HepG2 (cell line): ENCODE measurements around the gene AHRR. TPM values are rescaled to one million over a fixed set of nuclear protein-coding genes. Genes with fewer than 3 reads are reported as not detected.

Source experiments
- AHR ChIP-seq: IDR thresholded peaks from 2 replicates; pipeline ENCODE4 v1.6.1; 2018; ENCODE audit warnings: missing genetic modification reagents, missing compliant biosample characterization
- BHLHE40 ChIP-seq: IDR thresholded peaks from 2 replicates; pipeline ENCODE4 v1.6.1; 2011; ENCODE audit warnings: low read length, improper control_type of control experiment
- GATAD2A ChIP-seq: IDR thresholded peaks from 2 replicates; pipeline ENCODE4 v1.6.1; 2016
- HIVEP1 ChIP-seq: sonication (generic); formaldehyde crosslinking; IDR thresholded peaks from 2 replicates; pipeline ENCODE4 v1.4.0; 2020; ENCODE audit warnings: mild to moderate bottlenecking, missing genetic modification reagents
- MXI1 ChIP-seq: IDR thresholded peaks from 3 replicates; pipeline ENCODE4 v1.6.1; 2012; ENCODE audit warnings: low read depth, low read length, inconsistent platforms, borderline replicate concordance
- NFRKB ChIP-seq: fragments of 450-650 bp; IDR thresholded peaks from 2 replicates; pipeline ENCODE4 v1.6.1; 2017
- RBAK ChIP-seq: sonication (generic); formaldehyde crosslinking; IDR thresholded peaks from 2 replicates; pipeline ENCODE4 v1.5.1; 2020; ENCODE audit warnings: mild to moderate bottlenecking, missing genetic modification reagents
- RNF2 ChIP-seq: fragments of 450-650 bp; conservative IDR thresholded peaks from 2 replicates; pipeline ENCODE4 v1.6.1; 2016; ENCODE audit warnings: low read depth
- SALL1 ChIP-seq: sonication (generic); formaldehyde crosslinking; IDR thresholded peaks from 2 replicates; pipeline ENCODE4 v1.8.0; 2022; ENCODE audit warnings: mild to moderate bottlenecking, missing genetic modification reagents
- SKI ChIP-seq: fragments of 450-650 bp; IDR thresholded peaks from one replicate; pipeline ENCODE4 v1.6.1; 2018; ENCODE audit warnings: mild to moderate bottlenecking; ENCODE audit not compliant: partially characterized antibody
- SP140L ChIP-seq: sonication (generic); formaldehyde crosslinking; IDR thresholded peaks from 2 replicates; pipeline ENCODE4 v1.4.0; 2020; ENCODE audit warnings: missing genetic modification reagents, borderline replicate concordance
- TCF7 ChIP-seq: sonication (generic); IDR thresholded peaks from 2 replicates; pipeline ENCODE4 v1.6.1; 2016; ENCODE audit warnings: antibody characterized with exemption, low read depth
- ZNF121 ChIP-seq: sonication (generic); formaldehyde crosslinking; IDR thresholded peaks from 2 replicates; pipeline ENCODE4 v1.5.0; 2020; ENCODE audit warnings: mild to moderate bottlenecking, missing genetic modification reagents
- ZNF292 ChIP-seq: sonication (generic); formaldehyde crosslinking; IDR thresholded peaks from 2 replicates; pipeline ENCODE4 v1.8.1; 2022; ENCODE audit warnings: mild to moderate bottlenecking, low read depth, missing genetic modification reagents, borderline replicate concordance
- ZNF768 ChIP-seq: sonication (generic); formaldehyde crosslinking; IDR thresholded peaks from 2 replicates; pipeline ENCODE4 v1.4.0; 2020; ENCODE audit warnings: missing genetic modification reagents
- polyA plus RNA-seq, 8 experiments: library from polyadenylated mRNA; depleted of rRNA in 3 of 8; stranded (reverse) in 7 of 8; unstranded in 1 of 8; fragments of >200 nt; fragmentation: Illumina TruSeq in 4 of 8; extraction: Trizol in 4 of 8; gene quantifications; 2 replicates each; pipeline versions ENCODE4 v1.2.1 to v1.2.3, GENCODE V29; 2011 to 2016; ENCODE audit warnings: low read depth in 4 of 8, missing spikeins in 1 of 8, mixed read lengths in 1 of 8; ENCODE audit not compliant: insufficient read depth in 1 of 8
- total RNA-seq, 5 experiments: library from RNA; depleted of rRNA; stranded (reverse); fragments of >200 nt; fragmentation: Illumina TruSeq; extraction: Trizol; gene quantifications; 2 replicates each; pipeline ENCODE4 v1.2.3, GENCODE V29; 2016; ENCODE audit warnings: low read depth in 1 of 5
- TF ChIP-seq, protein P1 (sequence below): sonication (generic); formaldehyde crosslinking; IDR thresholded peaks from 2 replicates; pipeline ENCODE4 v1.9.0; 2022; ENCODE audit warnings: missing genetic modification reagents, mild to moderate bottlenecking, borderline replicate concordance
- TF ChIP-seq, protein P2 (sequence below): sonication (generic); formaldehyde crosslinking; IDR thresholded peaks from 2 replicates; pipeline ENCODE4 v1.8.0; 2022; ENCODE audit warnings: low read depth, missing genetic modification reagents

Gene AHRR
- total and polyA plus RNA-seq, 2 of the 13 experiments (the other 11 are each of a cell fraction or from before 2014, with no cell fraction given): 0.28 to 0.35 TPM

DNA sequence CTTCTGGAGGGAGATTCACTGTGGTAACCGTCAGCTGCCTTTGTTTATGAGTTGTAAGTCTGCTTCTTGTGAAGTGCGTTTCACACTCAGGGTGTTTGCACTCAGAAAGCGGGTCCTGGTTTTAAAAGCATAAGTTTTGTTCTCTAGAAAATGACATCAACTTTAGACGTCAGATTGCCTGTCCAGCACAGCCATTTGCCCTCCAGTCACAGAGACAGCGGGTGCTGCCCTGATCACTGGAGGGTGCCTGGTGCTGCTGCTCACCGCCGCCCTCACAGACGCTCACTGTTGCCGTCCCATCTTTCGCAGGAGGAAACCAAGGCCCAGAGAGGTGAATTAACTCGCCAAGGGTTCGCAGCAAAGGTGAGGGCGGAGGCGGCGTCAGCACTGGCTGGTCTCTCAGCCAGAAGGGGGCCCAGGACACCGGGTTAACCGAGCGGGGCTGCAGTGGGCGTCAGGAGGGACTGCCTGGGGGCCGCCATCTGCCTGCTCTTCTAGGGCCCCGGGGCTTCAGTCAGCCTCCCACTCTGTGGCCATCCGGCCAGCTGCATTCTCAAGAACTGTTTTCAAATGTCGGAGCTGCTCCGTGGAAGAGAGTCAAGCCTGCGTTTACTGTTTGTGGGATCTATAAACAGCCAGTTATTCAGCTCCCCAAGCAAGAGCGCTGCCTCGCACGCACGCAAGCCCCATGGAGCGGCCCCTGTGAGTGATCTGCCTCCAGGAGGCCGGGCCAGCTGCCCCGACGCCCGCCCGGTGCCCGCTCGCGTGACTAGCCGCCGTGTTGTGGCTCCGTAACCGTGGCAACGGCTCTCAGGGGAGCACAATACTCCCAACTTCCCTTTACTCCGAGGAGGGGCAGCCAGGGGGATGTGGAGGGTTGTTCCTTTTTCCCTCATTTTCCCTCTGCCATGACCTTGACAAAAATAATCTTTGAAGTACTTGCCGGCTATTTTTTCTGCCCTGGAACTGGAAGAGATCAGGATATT is 78.1 kb downstream of the AHRR start (continued):
- TF ChIP-seq BHLHE40: peak; percentile 96
- TF ChIP-seq ZNF292 (CRISPR knock-in tag): no peak
- peak; percentile 73; the same call in 1 of the 2 replicates for TF ChIP-seq AHR (CRISPR knock-in tag)
- TF ChIP-seq MXI1: peak; percentile 38; the same call in 1 of the 3 replicates
- TF ChIP-seq RNF2: peak; percentile 23; the same call in 1 of the 2 replicates
- TF ChIP-seq ZNF768 (CRISPR knock-in tag): peak; percentile 69; the same call in 1 of the 2 replicates
- no peak for TF ChIP-seq ZNF121 (CRISPR knock-in tag)
- no peak for TF ChIP-seq GATAD2A (CRISPR knock-in tag)
- no peak for TF ChIP-seq SP140L (CRISPR knock-in tag)
- TF ChIP-seq, protein P1, sequence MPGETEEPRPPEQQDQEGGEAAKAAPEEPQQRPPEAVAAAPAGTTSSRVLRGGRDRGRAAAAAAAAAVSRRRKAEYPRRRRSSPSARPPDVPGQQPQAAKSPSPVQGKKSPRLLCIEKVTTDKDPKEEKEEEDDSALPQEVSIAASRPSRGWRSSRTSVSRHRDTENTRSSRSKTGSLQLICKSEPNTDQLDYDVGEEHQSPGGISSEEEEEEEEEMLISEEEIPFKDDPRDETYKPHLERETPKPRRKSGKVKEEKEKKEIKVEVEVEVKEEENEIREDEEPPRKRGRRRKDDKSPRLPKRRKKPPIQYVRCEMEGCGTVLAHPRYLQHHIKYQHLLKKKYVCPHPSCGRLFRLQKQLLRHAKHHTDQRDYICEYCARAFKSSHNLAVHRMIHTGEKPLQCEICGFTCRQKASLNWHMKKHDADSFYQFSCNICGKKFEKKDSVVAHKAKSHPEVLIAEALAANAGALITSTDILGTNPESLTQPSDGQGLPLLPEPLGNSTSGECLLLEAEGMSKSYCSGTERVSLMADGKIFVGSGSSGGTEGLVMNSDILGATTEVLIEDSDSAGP: 0 out of 2 replicates have a peak, but pooled peaks have one; percentile 11
- no peak for TF ChIP-seq TCF7
- TF ChIP-seq, protein P2, sequence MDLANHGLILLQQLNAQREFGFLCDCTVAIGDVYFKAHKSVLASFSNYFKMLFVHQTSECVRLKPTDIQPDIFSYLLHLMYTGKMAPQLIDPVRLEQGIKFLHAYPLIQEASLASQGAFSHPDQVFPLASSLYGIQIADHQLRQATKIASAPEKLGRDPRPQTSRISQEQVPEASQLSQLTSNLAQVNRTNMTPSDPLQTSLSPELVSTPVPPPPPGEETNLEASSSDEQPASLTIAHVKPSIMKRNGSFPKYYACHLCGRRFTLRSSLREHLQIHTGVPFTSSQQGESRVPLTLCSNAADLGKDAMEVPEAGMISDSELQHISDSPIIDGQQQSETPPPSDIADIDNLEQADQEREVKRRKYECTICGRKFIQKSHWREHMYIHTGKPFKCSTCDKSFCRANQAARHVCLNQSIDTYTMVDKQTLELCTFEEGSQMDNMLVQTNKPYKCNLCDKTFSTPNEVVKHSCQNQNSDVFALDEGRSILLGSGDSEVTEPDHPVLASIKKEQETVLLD: no peak
- TF ChIP-seq RBAK (CRISPR knock-in tag): no peak
- peak; percentile 24 for TF ChIP-seq SKI
- no peak for TF ChIP-seq HIVEP1 (CRISPR knock-in tag)
- no peak for TF ChIP-seq SALL1 (CRISPR knock-in tag)
- no peak for TF ChIP-seq NFRKB
